HG02840 (cell line): ENCODE measurements around the gene DCK.

ENCODE experiments used
- ATAC-seq: cut with Tn5 transposase; IDR thresholded peaks from one replicate; pipeline ENCODE4 v1.9.1; 2021; ENCODE audit warnings: mild to moderate bottlenecking, moderate library complexity, moderate number of reproducible peaks; ENCODE audit not compliant: unreplicated experiment, low FRiP score

The DCK gene

DNA sequence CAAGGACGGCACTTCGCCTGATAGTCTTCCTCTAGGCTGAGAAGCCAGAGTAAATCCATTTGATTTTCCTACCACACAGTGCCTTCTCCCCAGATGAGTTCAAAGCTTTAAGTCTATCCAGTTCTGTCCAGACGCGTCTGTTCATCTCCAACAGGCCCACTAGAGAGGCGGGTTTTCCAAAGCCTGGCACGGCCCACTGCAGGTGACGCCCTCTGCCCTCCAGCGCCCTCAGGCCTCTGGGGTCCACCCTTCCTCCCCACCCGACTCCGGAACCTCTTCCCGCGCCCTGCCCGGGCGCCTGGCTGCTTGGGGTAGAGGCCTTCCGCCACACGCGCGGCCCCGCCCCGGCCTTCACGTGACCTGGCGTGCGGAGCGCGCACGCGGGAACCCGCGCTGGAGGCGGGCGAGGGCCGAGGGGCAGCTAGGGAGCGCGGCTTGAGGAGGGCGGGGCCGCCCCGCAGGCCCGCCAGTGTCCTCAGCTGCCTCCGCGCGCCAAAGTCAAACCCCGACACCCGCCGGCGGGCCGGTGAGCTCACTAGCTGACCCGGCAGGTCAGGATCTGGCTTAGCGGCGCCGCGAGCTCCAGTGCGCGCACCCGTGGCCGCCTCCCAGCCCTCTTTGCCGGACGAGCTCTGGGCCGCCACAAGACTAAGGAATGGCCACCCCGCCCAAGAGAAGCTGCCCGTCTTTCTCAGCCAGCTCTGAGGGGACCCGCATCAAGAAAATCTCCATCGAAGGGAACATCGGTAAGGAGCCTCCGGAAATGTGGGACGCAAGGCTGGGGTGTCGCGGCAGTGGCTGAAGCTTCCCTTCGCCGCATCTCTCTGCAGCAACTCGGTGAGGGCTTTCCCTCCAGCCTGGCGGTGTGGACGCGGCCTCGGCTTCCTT is at the start of gene DCK:
DCK (plus strand) TSS at position 469 of the 888 bp plus-strand sequence; CDS start at position 656, 187 bp downstream.
- peak; percentile 74 for ATAC-seq

DNA sequence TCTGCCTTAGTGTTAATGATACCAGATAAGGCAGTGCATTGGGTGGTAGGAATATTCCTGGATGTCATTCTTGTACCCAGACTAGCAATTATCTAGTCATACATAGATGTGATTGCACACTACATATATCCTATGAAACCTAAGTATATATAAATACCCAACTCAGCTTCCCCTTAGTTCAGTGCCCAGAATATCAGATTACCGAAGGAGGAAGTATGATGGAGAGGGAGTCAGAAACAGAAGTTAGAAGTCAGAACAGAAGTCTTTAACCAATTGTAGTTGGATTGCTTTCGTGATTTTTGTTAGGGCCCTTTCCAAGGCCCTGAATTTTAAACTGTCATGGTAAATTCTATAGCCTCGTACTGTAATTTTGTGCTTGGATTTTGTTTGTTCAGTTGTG is 48.4 kb upstream of the DCK start:
- ATAC-seq = no peak

DNA sequence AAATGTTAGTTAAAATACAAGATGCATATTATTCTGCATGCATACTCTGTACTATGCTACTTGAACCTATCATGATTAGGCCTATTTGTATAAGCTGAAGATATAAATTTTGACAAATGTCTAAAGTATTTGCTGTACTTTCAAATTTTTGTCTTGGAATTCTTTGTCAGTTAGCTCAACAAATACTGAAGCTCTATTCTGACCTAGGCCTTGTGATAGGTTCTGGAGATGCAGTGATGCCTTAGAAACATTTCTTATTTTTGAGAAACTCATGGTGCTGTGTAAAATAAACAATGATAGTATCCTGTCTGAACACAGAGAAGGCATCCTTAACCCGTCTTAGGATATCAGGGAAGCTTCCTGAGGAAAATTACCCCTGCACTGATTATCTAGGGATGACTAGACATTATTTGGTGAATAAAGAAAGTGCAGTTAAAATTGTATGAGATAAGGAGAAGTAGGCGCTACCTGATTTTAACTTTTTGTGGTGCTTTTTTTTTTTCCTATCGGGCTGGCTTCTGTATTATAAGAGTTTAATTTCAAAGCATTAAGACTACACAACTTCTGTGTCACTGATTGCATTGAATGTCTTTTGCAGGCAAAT is 47.9 kb upstream of the DCK start:
- no peak for ATAC-seq

DNA sequence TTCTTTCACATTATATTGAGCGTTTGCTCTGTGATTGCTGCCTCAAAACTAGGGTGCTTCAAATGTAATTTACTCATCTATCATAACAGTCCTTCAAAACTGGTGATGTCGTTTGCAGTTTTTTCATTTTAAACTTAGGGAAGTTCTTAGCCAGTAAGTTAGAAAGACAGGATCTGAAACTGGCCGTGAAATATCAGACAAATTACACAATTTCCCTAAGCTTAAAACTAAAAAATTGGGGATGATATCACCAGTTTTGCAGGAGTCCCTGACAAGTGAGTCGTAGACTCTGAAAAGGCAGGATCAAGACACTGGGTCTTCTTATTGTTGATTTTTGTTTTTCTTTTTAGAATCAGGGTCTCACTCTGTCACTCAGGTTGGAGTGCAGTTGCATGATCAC is 46.5 kb upstream of the DCK start:
- no peak for ATAC-seq

DNA sequence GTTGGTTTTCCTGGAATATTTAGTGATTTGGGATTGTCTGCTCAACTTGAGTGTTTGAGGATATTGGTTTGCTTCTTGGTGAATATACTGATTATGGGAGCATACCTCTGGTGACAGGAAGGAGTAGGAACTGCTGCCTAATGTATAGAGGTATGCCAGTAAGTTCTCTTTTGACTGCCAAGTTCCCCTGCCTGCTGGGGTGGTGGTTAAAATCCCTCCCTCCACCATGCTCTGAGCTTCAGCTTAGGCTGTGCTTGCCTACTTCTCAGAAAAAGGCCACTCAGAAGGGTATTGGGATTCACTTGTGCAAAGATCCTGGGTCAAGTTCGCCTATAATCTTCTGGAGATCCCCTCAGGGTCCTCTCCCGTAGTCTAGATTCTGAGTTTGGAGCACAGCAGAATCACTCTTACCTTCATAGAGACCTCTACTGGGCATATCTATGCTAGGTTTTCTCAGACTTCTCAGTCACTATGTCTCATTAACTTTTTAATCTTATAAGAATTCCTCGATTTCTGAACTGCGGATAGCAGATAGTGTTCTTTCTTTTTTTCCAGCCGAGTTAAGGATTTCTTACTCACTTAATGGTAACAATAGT is 44.7 kb upstream of the DCK start:
- ATAC-seq = no peak

DNA sequence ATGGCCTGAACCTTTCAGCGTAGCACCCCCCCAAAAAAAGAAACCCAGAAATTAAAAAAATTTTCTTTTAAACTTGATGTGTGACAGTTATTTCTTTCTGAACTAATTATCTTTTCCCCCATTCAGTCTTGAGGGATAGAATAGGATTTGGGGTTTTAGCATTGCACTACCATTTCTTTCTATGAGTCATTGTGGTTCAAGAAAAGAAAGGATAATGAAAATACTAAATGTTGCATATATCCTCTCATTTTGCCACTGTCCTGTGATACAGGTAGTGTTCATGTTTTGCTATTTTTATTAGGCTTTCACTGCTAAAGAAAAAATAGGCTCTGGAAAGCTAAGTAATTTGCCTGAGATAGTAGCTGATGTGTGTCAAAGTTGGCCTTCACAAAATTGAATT is 39.4 kb upstream of the DCK start:
- ATAC-seq = no peak

DNA sequence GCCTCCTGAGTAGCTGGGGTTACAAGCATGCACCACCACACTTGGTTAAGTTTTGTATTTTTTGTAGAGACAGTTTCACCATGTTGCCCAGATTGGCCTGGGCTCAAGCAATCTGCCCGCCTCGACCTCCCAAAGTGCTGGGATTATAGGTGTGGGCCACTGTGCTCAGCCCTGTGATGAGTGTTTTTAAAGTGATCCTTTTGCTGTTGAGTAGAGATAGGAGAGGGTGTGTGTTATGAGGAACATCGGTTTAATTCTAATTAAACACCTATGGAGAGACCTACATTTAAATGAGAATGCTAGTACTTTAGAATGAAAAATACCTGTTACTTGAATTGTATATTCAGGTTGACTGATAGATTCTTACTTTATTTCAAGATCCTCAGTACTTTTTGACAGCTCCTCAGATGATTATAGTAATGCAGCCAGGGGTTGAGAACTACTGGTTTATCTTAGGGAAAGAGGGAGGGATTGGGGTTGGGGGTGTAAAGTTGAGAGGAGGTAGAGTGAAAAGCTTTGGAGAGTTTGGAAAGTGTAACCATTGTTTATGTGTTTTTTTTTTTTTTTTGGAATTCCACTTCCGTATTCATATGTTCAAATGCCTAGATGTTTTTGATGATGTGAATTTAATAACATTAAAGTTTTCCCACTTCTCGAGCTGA is 36.8 kb upstream of the DCK start:
- no peak for ATAC-seq

DNA sequence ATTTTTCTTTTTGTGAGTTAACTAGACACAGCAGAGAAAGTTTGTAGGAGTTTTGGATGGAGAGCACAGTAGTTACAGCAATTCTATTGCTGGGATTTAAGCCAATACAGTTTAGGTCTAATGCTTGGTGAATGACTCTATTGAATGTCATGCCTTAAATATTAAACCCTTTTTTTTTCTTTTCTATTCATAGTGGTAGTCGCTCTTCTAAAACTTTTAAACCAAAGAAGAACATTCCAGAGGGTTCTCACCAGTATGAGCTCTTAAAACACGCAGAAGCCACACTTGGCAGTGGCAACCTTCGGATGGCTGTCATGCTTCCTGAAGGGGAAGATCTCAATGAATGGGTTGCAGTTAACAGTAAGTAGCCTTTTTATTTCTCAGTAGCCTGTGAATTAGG is 34.8 kb upstream of the DCK start:
- no peak for ATAC-seq

DNA sequence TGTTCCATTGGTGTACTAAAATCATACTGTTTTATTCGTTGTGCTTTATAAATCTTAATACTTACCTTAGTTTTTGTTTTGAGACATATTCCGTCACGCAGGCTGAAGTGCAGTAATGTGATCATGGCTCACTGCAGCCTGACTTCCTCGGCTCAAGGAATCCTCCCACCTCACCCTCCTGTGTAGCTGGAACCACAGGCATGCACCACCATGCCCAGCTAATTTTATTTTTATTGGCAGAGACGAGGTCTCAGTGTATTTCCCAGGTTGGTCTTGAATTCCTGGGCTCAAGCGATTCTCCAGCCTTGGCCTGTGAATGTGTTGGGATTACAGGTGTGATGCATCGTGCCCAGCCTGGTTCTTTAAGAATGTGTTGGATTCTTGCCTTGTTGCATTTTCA is 24.4 kb upstream of the DCK start:
- no peak for ATAC-seq

DNA sequence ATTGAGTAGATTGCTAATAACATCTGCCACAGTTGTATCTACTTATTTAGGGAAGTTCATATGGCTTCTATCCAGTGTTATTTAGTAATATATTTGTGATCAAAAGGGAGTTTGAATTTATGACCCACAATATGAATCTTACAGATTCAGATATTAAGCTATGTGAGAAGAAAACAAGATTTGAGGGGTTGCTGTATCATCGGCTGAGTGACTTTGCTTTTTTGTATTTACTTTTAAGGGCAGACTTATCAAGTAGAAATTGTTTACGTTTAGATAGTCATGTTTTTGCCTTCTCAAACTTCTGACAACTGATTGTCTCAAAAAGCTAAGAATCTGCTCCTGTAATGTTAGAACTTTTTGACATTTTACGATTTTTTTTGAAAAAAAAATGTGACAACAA is 17.2 kb upstream of the DCK start:
- no peak for ATAC-seq

DNA sequence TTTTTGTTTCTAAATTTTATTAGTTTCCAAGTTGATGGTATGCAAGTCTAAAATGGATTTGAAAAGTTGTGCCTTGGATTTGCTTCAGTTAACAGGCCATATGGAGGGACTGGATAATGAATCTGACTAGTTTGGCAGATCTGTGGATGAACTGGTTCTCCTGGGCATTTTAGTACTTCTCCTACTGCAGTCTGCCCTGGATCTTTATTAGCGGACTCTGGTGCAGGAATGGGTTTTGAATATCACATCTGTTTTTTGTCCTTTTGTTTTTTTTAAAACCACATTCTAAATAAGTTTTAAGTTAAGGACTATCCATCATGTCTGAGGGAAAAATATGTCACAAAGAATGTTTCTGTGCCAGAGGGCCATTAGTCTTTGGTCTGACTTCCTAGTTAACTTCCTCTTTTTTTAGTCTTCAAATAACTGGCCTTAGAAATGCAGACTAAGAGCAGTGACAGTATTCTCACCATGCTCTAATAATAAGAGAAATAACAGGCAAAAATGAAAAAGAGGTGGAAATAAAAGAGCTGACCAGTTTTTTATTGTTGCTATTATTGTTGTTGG is 13.9 kb upstream of the DCK start:
- ATAC-seq = no peak

DNA sequence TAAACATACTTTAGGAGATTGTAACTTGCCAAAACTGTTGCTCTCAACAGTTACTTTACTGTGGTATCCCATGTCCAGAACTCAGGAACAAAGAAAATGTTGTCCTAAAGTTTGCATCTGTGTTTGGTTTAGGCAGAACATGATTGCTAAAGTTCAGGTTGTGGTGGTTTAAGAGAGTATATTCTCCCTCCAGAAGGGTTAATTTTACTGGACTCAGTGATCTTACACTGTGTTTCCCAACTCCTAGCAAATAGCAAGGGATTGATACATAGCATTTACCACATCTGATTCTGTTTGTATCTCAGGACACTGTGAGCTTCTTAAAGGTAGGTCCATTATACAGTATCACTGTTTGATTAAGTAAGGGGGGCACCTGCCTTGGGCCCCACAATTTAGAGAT is 13.3 kb upstream of the DCK start:
- ATAC-seq = no peak

DNA sequence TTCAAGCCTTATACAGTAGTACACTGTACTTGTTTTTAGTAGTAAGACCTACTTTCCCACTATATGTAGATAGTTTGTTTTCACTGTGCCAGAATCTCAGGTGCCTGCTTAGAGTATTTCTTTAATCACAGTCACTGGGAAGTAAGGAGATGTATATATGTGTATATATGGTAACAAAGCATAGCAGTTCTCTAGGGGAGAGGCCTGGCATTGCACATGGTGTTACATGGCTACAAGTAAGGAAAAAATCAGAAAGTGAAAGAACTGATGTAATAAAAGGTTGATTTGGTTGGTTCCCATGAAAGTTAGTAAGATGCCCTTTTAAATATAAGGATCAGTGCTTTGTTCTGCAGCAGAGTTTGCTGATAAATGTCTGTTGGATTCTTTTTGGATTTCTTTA is 9.3 kb upstream of the DCK start:
- no peak for ATAC-seq

DNA sequence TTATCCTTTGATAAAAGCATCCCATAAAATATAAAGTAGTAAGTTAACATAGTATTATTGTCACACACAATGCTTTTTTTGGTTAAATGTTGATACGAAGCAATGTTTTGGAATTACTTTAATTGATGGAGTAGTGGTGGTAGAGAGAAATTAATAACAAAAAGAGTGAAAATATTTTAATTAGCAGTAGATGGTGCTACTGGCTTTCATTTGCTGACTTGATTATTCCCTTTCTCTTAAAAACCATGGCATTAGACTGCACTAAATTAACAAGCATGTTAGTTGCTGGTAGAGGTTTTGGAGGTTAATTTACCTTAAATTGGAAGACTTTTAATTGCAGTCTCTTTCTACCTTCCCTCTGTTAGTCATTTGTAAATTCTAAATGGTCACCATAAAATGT is 8.9 kb upstream of the DCK start:
- ATAC-seq = no peak

DNA sequence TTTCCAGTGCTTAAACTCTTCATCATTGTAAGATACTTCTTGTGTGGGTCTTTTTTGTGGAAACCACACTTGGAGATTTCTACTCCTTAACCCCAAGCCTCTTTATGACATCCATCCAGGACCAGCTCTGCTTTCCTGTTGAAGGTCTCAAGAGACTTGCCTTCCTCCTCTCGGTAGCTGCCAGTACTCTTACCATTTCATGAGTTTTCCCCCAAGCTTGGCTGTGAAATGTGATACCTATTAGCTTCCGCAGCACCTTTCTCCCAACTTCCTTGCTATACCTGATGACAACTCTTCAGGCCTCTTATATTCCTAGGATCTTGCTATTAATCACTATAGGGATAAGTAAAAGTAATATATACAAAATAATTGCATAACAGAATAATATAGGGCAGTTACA is 1.9 kb upstream of the DCK start:
- ATAC-seq = no peak

DNA sequence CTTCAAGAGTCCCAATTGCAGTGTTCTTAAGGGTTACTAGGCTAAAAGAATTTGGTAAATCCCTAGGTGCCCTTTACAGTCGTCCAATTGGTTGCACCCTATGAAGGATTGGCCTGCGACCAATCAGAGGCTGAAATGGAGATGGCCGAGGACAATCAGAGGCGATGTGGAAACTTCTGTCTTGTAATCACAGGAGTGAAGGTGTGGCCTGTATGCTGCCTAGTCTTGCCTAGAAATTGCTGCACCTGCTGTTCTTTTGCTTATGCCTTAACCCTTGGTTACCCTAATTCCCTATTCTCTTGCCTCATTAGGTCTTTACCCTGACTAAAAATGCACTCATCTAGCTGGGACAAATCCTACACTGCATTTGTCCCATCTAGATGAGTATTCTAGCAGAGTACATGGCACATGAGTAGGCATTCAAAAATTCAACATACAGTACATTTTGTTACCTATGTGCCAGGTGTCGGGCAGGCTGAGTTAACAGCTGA is 1.0 kb upstream of the DCK start:
- ATAC-seq = no peak

DNA sequence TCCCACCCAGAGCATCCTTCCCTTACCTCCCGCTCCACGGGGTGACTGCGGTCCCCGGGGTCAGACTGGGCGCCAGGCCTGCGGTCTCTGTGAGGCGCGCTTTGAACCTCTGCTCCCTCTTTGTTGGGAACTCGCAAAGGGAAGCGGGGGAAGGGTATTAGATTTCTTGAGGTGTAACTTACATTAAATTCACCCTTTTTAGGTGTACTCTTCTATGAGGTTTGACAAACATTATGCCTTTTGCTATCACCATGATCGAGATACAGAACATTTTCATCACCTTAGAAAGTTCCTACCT is 569 bp downstream of the DCK start:
- ATAC-seq = no peak

DNA sequence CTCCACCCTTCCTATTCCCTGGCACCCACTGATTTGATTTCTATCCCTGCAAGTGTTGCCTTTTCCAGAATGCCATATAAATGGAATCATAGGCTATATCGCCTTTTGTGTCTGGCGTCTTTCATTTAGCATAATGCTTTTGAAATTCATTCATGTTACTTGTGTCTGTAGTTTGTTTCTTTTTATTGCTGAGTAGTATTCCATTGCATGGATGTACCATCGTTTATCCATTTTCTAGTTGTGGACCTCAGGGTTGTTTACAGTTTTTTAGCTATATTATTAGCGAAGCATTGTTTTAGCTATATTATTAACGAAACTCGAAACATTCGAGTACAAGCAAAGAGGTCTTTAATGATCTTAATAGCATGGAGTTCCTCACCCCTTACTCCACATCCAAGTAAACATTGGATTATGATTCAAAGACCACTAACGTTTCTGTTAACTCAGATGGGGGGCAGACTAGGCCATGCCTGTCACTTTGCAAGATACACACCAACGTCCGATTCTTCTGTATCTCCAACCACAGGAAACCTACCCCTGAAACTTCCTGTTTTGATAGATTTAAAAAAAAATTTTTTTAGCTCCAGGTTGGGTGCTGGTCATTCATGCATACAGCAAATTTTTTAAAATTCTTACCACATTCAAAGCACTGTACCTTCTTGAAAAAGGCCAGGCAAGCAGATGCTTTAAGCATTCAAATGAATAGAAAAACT is 1.1 kb downstream of the DCK start:
- ATAC-seq = peak; percentile 41

DNA sequence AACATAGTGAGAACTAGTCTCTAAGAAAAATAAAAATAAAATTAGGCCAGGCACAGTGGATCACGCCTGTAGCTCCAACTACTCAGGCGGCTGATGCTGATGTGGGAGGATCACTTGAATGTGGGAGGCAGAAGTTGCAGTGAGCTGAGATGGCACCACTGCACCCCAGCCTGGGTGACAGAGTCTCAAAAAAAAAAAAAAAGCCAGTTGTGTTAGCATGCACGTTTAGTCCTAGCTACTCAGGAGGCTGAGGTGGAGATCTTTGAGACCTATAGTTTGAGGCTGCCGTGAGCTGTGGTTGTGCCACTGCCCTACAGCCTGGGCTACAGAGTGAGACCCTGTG is 2.5 kb downstream of the DCK start:
- no peak for ATAC-seq

DNA sequence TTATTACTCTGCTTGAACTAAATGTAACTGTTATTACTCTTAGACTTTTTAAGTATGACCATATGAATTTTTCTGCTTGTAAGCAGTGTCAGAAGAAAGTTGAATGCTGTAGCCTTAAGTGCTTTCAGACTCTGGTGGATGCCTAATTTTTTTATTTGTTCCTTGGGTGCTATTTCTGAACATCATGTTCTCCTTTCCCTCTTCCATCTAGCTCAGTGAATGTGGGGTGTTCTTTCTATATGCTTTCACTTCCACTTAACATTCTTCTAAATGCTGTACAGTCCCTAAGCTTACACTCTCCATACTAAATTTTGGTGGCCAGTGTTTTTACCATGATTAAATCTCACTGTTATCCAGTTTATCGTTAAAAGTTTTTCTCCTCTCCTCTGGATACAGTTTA is 3.6 kb downstream of the DCK start:
- ATAC-seq = no peak
